HepG2 (cell line): ENCODE measurements around the gene CAPZB. TPM values are rescaled to one million over a fixed set of nuclear protein-coding genes. Genes with fewer than 3 reads are reported as not detected.

ENCODE experiments used
- ARID4A ChIP-seq: sonication (generic); formaldehyde crosslinking; IDR thresholded peaks from 2 replicates; pipeline ENCODE4 v1.5.0; 2020; ENCODE audit warnings: mild to moderate bottlenecking, missing genetic modification reagents, borderline replicate concordance
- BHLHE40 ChIP-seq: IDR thresholded peaks from 2 replicates; pipeline ENCODE4 v1.6.1; 2011; ENCODE audit warnings: low read length, improper control_type of control experiment
- ZBTB33 ChIP-seq: sonication (generic); formaldehyde crosslinking; IDR thresholded peaks from 2 replicates; pipeline ENCODE4 v1.4.0; 2020; ENCODE audit warnings: missing genetic modification reagents
- ZNF770 ChIP-seq: sonication (generic); formaldehyde crosslinking; IDR thresholded peaks from 2 replicates; pipeline ENCODE4 v1.5.0; 2020; ENCODE audit warnings: mild to moderate bottlenecking, missing genetic modification reagents
- polyA plus RNA-seq, 8 experiments: library from polyadenylated mRNA; depleted of rRNA in 3 of 8; stranded (reverse) in 7 of 8; unstranded in 1 of 8; fragments of >200 nt; fragmentation: Illumina TruSeq in 4 of 8; extraction: Trizol in 4 of 8; gene quantifications; 2 replicates each; pipeline versions ENCODE4 v1.2.1 to v1.2.3, GENCODE V29; 2011 to 2016; ENCODE audit warnings: low read depth in 4 of 8, missing spikeins in 1 of 8, mixed read lengths in 1 of 8; ENCODE audit not compliant: insufficient read depth in 1 of 8
- total RNA-seq, 5 experiments: library from RNA; depleted of rRNA; stranded (reverse); fragments of >200 nt; fragmentation: Illumina TruSeq; extraction: Trizol; gene quantifications; 2 replicates each; pipeline ENCODE4 v1.2.3, GENCODE V29; 2016; ENCODE audit warnings: low read depth in 1 of 5

CAPZB gene
- total and polyA plus RNA-seq, 2 of the 13 experiments (the other 11 are each of a cell fraction or from before 2014, with no cell fraction given) = 58.9 to 76.9 TPM

GRCh38 chr1:19467199-19468187 lies 17.8 kb downstream of the CAPZB start (continued):
- TF ChIP-seq ZNF770 = peak; percentile 90
- TF ChIP-seq ARID4A (CRISPR knock-in tag) = peak; percentile 7; the same call in 1 of the 2 replicates
- peak; percentile 65 for TF ChIP-seq ZBTB33
- TF ChIP-seq BHLHE40 = peak; percentile 35; the same call in 1 of the 2 replicates
